HCT116 (cell line): Measurements from ENCODE around the gene PDXK. TPM values are rescaled to one million over a fixed set of nuclear protein-coding genes. Genes with fewer than 3 reads are reported as not detected.

ENCODE experiments used
- ATAC-seq: fragments of 200-7000 bp; cut with Tn5 transposase; 2 replicates; pipeline ENCODE4 v1.9.1; 2020; ENCODE audit warnings: mild to moderate bottlenecking, moderate library complexity
- BruUV-seq: library from RNA; stranded (reverse); fragments of 400-500 nt; replicated peaks from 2 replicates; lab custom pipeline; 2021; lab: Mats Ljungman, UMichigan
- CTCF ChIA-PET: fragments of 300-600 bp; sonication (Branson Sonifier 250); formaldehyde crosslinking; loops from one replicate; lab custom pipeline; 2021; ENCODE audit warnings: antibody characterized with exemption; lab: Charles Lee
- POLR2A ChIA-PET: fragments of 300-600, 350-600 bp; sonication (Branson Sonifier 250); formaldehyde crosslinking; loops from one replicate; lab custom pipeline; 2021; ENCODE audit warnings: antibody characterized with exemption; lab: Charles Lee
- RAD21 ChIA-PET, 2 experiments: fragments of 300-600 bp; sonication (Branson Sonifier 250); formaldehyde crosslinking; loops; one replicate each; lab custom pipeline; 2023; ENCODE audit warnings: low total read pairs in 2 of 2; ENCODE audit not compliant: uncharacterized antibody in 2 of 2, unreplicated experiment in 2 of 2, low non-redundant PET in 1 of 2; lab: Charles Lee
- DNase-seq: peaks from one replicate; pipeline ENCODE4 v3.0.0-alpha.2; 2010; ENCODE audit warnings: low read depth, low spot score
- H2AFZ ChIP-seq: fragments of 200-600 bp; shearing (Covaris generic), sonication (generic); 2 replicates; pipeline ENCODE4 v1.6.1; 2017; ENCODE audit warnings: low read depth, mixed run types, mixed read lengths, antibody characterized with exemption, low read length; ENCODE audit not compliant: poor library complexity, severe bottlenecking
- H3K27ac ChIP-seq: 2 replicates; pipeline ENCODE4 v1.5.1; 2012; ENCODE audit warnings: low read depth, low read length
- H3K27me3 ChIP-seq: fragments of 200-600 bp; sonication (generic); 2 replicates; pipeline ENCODE4 v1.6.1; 2016; ENCODE audit warnings: mixed run types, low read length, mixed read lengths; ENCODE audit not compliant: insufficient read depth
- H3K36me3 ChIP-seq, 2 experiments: fragments of 200-500 bp in 1 of 2; fragments of 200-600 bp in 1 of 2; sonication (Bioruptor generic) in 1 of 2; sonication (generic) in 1 of 2; 2 replicates each; pipeline versions ENCODE4 v1.5.1 to v1.6.1; 2014 to 2016; ENCODE audit warnings: low read length in 2 of 2, inconsistent platforms in 1 of 2, mixed read lengths in 1 of 2, mixed run types in 1 of 2; ENCODE audit not compliant: insufficient read depth in 2 of 2, control insufficient read depth in 1 of 2
- H3K4me1 ChIP-seq, 2 experiments: fragments of 200-600 bp in 1 of 2; sonication (generic) in 1 of 2; 2 replicates each; pipeline versions ENCODE4 v1.5.1 to v1.6.1; 2012 to 2017; ENCODE audit warnings: low read length in 2 of 2, inconsistent platforms in 1 of 2, mild to moderate bottlenecking in 1 of 2, mixed read lengths in 1 of 2, mixed run types in 1 of 2, moderate library complexity in 1 of 2; ENCODE audit not compliant: insufficient read depth in 2 of 2, control insufficient read depth in 1 of 2
- H3K4me2 ChIP-seq: fragments of 200-600 bp; sonication (generic); 2 replicates; pipeline ENCODE4 v1.6.1; 2017; ENCODE audit warnings: mixed run types, low read length, mixed read lengths
- H3K4me3 ChIP-seq, 2 experiments: fragments of 200-600 bp in 1 of 2; sonication (generic) in 1 of 2; replicated peaks in 1 of 2; 2 replicates each; pipeline ENCODE4 v1.5.1; 2011 to 2016; ENCODE audit warnings: low read length in 2 of 2, control low read depth in 1 of 2, low read depth in 1 of 2, mild to moderate bottlenecking in 1 of 2, mixed read lengths in 1 of 2, mixed run types in 1 of 2
- H3K79me2 ChIP-seq: fragments of 200-600 bp; sonication (generic); 2 replicates; pipeline ENCODE4 v1.6.1; 2017; ENCODE audit warnings: mild to moderate bottlenecking, mixed run types, low read length, moderate library complexity, mixed read lengths; ENCODE audit not compliant: insufficient read depth
- H3K9ac ChIP-seq: fragments of 200-600 bp; sonication (generic); 2 replicates; pipeline ENCODE4 v1.6.1; 2016; ENCODE audit warnings: low read length, mixed read lengths
- H3K9me2 ChIP-seq: fragments of 200-600 bp; sonication (generic), shearing (Covaris generic); 2 replicates; pipeline ENCODE4 v1.6.1; 2017; ENCODE audit warnings: mixed run types, mild to moderate bottlenecking, moderate library complexity; ENCODE audit not compliant: insufficient read depth
- H3K9me3 ChIP-seq, 2 experiments: fragments of 200-500 bp in 1 of 2; fragments of 200-600 bp in 1 of 2; sonication (Bioruptor generic) in 1 of 2; sonication (generic) in 1 of 2; 2 replicates each; pipeline ENCODE4 v1.6.1; 2014 to 2017; ENCODE audit warnings: low read length in 2 of 2, mixed read lengths in 2 of 2, inconsistent platforms in 1 of 2, low read depth in 1 of 2, mild to moderate bottlenecking in 1 of 2, mixed run types in 1 of 2, moderate library complexity in 1 of 2; ENCODE audit not compliant: control insufficient read depth in 1 of 2, insufficient read depth in 1 of 2
- H4K20me1 ChIP-seq: fragments of 200-600 bp; sonication (generic), shearing (Covaris generic); 2 replicates; pipeline ENCODE4 v1.6.1; 2017; ENCODE audit warnings: mixed run types, mild to moderate bottlenecking, moderate library complexity; ENCODE audit not compliant: insufficient read depth
- CBX3 ChIP-seq: IDR thresholded peaks from 2 replicates; pipeline ENCODE4 v1.6.1; 2012; ENCODE audit warnings: low read depth
- EGR1 ChIP-seq: IDR thresholded peaks from 2 replicates; pipeline ENCODE4 v1.6.1; 2012; ENCODE audit warnings: low read depth
- EZH2 ChIP-seq: fragments of 200-600 bp; sonication (generic); IDR thresholded peaks from 2 replicates; pipeline ENCODE4 v1.6.1; 2017; ENCODE audit warnings: antibody characterized with exemption, mixed run types
- EZH2phosphoT487 ChIP-seq: fragments of 200-600 bp; IDR thresholded peaks from 2 replicates; pipeline ENCODE4 v1.6.1; 2018; ENCODE audit warnings: antibody characterized with exemption, borderline replicate concordance
- JUND ChIP-seq: IDR thresholded peaks from 2 replicates; pipeline ENCODE4 v1.6.1; 2012
- POLR2A ChIP-seq: IDR thresholded peaks from 2 replicates; pipeline ENCODE4 v1.7.0; 2011; ENCODE audit warnings: borderline replicate concordance; ENCODE audit not compliant: insufficient read depth, insufficient read length; ENCODE audit errors: extremely low read depth
- POLR2AphosphoS5 ChIP-seq: IDR thresholded peaks from 2 replicates; pipeline ENCODE4 v1.6.1; 2011; ENCODE audit warnings: mild to moderate bottlenecking, low read depth, low read length, moderate library complexity
- RAD21 ChIP-seq: IDR thresholded peaks from 2 replicates; pipeline ENCODE4 v1.6.1; 2012; ENCODE audit warnings: low read depth, mild to moderate bottlenecking
- SIN3A ChIP-seq: IDR thresholded peaks from 2 replicates; pipeline ENCODE4 v1.6.1; 2012; ENCODE audit warnings: low read depth
- TCF7L2 ChIP-seq: IDR thresholded peaks from 2 replicates; pipeline ENCODE4 v1.7.0; 2011; ENCODE audit warnings: borderline replicate concordance, inconsistent platforms; ENCODE audit not compliant: insufficient read depth, insufficient read length; ENCODE audit errors: extremely low read depth
- YY1 ChIP-seq: IDR thresholded peaks from 2 replicates; pipeline ENCODE4 v1.6.1; 2011; ENCODE audit warnings: low read length, low read depth, moderate library complexity, mild to moderate bottlenecking; ENCODE audit not compliant: insufficient replicate concordance; ENCODE audit errors: extremely low read depth
- ZFX ChIP-seq: fragments of 450-650 bp; IDR thresholded peaks from 2 replicates; pipeline ENCODE4 v1.6.1; 2017
- ZNF274 ChIP-seq: fragments of 200-500 bp; sonication (Bioruptor generic); IDR thresholded peaks from 2 replicates; pipeline ENCODE4 v1.6.1; 2014; ENCODE audit warnings: mild to moderate bottlenecking, low read depth, low read length, inconsistent platforms
- intact Hi-C: fragments of 100-400 bp; cut with micrococcal nuclease; formaldehyde crosslinking; loops from 2 replicates; pipeline ENCODE4 v1.10.0; 2022
- total RNA-seq: library from RNA; stranded (reverse); gene quantifications from one replicate; pipeline ENCODE4 v1.2.1, GENCODE V29; 2021; ENCODE audit not compliant: unreplicated experiment
- TF ChIP-seq, protein P1 (sequence below): IDR thresholded peaks from 2 replicates; pipeline ENCODE4 v1.6.1; 2012
- TF ChIP-seq, protein P2 (sequence below), 3 experiments: fragments of 200-600 bp in 1 of 3; sonication (generic) in 1 of 3; IDR thresholded peaks in 2 of 3; conservative IDR thresholded peaks in 1 of 3; 2 replicates each; pipeline ENCODE4 v1.5.1; 2012 to 2017; ENCODE audit warnings: low read depth in 2 of 3, low read length in 2 of 3, antibody characterized with exemption in 1 of 3, borderline replicate concordance in 1 of 3, control low read depth in 1 of 3, mild to moderate bottlenecking in 1 of 3, mixed read lengths in 1 of 3, mixed run types in 1 of 3, moderate library complexity in 1 of 3; ENCODE audit not compliant: insufficient read depth in 1 of 3
- TF ChIP-seq, protein P3 (sequence below): IDR thresholded peaks from 2 replicates; pipeline ENCODE4 v1.6.1; 2012

Gene PDXK
- total RNA-seq, 1 experiment from 2014 or later: 127 TPM

GRCh38 chr21:43702785-43703034 lies 16.2 kb upstream of the PDXK start:
- Histone ChIP-seq H2AFZ (no peak overlapping the region), H4K20me1 (no peaks in the 10 kb centered on the region), H3K4me3 (no peak overlapping the region), H3K9me2 (no peaks in the 10 kb centered on the region), H3K27me3 (no peaks in the 10 kb centered on the region), H3K27ac (no peak overlapping the region), H3K79me2 (no peaks in the 10 kb centered on the region), H3K4me1 (peaks cover 9 to 22% of the 10 kb centered on the region in 2 experiments), H3K9ac (no peak overlapping the region), H3K36me3 (no peaks in the 10 kb centered on the region), H3K4me2 (no peak overlapping the region), H3K9me3 (no peaks in the 10 kb centered on the region)
- intact Hi-C loops: no loop called here
- TF ChIP-seq, protein P1, sequence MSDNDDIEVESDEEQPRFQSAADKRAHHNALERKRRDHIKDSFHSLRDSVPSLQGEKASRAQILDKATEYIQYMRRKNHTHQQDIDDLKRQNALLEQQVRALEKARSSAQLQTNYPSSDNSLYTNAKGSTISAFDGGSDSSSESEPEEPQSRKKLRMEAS: no peak
- TF ChIP-seq POLR2A (no peak), ZFX (no peak), EZH2phosphoT487 (no peak), SIN3A (no peak), EGR1 (no peak), YY1 (no peak), TCF7L2 (no peak), EZH2 (no peak)
- BruUV-seq: no TSS peak
- ChIA-PET POLR2A (no interaction called here), RAD21 (no interaction called here), CTCF (no interaction called here)
- ATAC-seq (no peak), DNase-seq (no peak)

DNA sequence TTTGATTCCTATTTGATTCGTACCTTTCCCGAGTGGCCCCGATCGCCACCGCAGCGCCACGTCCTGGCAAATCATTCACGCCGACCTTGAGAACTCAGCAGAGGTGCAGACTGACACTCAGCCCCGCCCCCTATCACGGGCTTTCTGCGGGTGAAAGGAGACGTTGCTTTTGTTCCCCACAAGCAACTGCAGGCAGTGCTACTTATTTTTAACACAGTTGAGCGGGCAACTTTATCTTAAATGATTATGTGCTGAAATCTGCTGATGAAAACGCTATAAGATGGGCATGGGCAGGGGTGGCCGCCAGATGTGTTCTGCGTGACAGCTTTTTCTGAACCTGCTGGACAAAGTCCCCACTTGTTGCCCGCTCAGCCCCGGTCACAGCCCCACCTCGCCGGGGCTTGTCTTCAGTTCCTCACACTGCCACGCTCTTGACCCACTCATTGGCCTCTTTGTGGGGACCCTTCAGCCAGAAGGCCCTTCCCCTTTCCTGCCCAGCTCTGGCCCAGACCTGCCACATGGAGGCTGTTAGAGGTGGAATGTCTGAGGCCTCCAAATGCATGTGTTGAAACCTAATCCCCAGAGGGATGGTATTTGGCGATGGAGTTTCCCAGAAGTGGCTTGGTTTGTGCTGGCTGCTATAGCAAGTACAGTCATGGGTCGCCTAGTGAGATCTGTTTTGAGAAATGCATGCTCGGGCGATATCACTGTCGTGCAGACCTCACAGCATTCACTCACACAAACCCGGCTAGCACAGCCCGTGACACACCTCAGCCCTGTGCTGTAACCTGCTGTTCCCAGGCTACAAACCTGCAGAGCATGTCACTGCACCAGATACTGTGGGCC lies 15.7 kb upstream of the PDXK start:
- ChIA-PET POLR2A (no interaction called here), RAD21 (no interaction called here), CTCF (no interaction called here)
- Histone ChIP-seq H4K20me1 (no peaks in the 10 kb centered on the region), H2AFZ (no peak overlapping the region), H3K9me3 (no peaks in the 10 kb centered on the region), H3K4me1 (peaks cover 9 to 24% of the 10 kb centered on the region in 2 experiments), H3K9me2 (no peaks in the 10 kb centered on the region), H3K79me2 (no peaks in the 10 kb centered on the region), H3K4me2 (no peak overlapping the region), H3K36me3 (no peaks in the 10 kb centered on the region), H3K4me3 (no peak overlapping the region), H3K27me3 (no peaks in the 10 kb centered on the region), H3K27ac (no peak overlapping the region), H3K9ac (no peak overlapping the region)
- intact Hi-C loops: no loop called here
- DNase-seq (no peak), ATAC-seq (no peak)
- no TSS peak for BruUV-seq
- TF ChIP-seq POLR2AphosphoS5: no peak
- TF ChIP-seq CBX3: no peak
- no peak for TF ChIP-seq ZNF274
- TF ChIP-seq, protein P2, sequence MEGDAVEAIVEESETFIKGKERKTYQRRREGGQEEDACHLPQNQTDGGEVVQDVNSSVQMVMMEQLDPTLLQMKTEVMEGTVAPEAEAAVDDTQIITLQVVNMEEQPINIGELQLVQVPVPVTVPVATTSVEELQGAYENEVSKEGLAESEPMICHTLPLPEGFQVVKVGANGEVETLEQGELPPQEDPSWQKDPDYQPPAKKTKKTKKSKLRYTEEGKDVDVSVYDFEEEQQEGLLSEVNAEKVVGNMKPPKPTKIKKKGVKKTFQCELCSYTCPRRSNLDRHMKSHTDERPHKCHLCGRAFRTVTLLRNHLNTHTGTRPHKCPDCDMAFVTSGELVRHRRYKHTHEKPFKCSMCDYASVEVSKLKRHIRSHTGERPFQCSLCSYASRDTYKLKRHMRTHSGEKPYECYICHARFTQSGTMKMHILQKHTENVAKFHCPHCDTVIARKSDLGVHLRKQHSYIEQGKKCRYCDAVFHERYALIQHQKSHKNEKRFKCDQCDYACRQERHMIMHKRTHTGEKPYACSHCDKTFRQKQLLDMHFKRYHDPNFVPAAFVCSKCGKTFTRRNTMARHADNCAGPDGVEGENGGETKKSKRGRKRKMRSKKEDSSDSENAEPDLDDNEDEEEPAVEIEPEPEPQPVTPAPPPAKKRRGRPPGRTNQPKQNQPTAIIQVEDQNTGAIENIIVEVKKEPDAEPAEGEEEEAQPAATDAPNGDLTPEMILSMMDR (IDR thresholded peaks at IDR 0.05 in 2 of 3, conservative IDR thresholded peaks at IDR 0.05 in 1 of 3; ENCODE audit: borderline replicate concordance in 1 of 3, insufficient read depth in 1 of 3, low read depth in 2 of 3, low read length in 2 of 3): no peak
- TF ChIP-seq EZH2phosphoT487: no peak
- no peak for TF ChIP-seq RAD21
- TF ChIP-seq EGR1: no peak
- TF ChIP-seq, protein P1: no peak
- TF ChIP-seq, protein P3, sequence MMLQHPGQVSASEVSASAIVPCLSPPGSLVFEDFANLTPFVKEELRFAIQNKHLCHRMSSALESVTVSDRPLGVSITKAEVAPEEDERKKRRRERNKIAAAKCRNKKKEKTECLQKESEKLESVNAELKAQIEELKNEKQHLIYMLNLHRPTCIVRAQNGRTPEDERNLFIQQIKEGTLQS: no peak
- TF ChIP-seq JUND: no peak
- no peak for TF ChIP-seq EZH2
